TTC549 (cell line): Measurements from ENCODE around the gene OGN.

ENCODE experiments used
- FAIRE-seq: peaks from 2 replicates; lab custom pipeline; 2012; peaks lifted over from hg19 to GRCh38; lab: Jason Lieb, UNC

OGN gene

GRCh38 chr9:92402826-92403745 is 1.3 kb downstream of the OGN start:
- FAIRE-seq, result no peak

GRCh38 chr9:92402360-92402759 is 2.0 kb downstream of the OGN start:
- no peak for FAIRE-seq

GRCh38 chr9:92397853-92398252 is 6.5 kb downstream of the OGN start:
- FAIRE-seq, result no peak

DNA sequence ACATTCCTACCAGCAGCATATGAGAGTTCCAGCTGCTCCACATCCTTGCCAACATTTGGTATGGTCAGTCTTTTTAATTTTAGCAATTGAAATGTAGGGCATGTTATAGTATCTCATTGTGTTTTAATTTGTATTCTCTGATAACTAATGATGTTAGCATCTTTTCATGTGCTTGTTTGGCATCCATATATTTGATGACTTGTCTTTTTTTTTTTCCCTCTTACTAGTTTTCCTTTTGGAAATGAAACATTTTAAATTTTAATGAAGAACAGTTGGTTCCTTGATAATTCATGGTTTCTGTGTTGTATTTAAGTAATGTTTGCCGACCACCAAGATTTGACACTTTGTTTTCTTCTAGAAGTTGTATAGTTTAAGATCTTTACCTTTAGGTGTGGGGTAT is 8.8 kb downstream of the OGN start:
- FAIRE-seq, result no peak

GRCh38 chr9:92393686-92394085 is 10.7 kb downstream of the OGN start:
- no peak for FAIRE-seq

- no peak for FAIRE-seq
These were observed 11.7 kb downstream of the OGN start for GRCh38 chr9:92392690-92393089.

GRCh38 chr9:92385953-92386352 is 18.4 kb downstream of the OGN start:
- no peak for FAIRE-seq

DNA sequence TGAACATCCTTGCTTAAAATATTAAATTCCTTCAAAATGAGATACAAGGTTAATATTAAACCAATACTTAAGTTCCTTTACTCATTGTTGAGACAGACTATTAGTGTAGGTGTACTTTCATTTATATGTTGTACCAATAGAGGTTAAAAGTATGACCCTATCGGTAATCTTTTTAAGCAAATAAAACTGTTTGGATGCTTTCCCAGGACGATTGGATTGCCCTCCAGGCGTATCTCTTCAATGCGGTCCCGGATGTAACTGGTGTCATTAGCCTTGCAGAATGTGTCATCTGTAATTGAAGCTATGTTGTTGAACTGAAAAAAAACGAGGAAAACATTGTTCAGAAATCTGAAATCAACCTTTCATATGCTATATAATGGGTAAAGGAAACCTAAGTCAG is 18.9 kb downstream of the OGN start:
- no peak for FAIRE-seq

- FAIRE-seq, result no peak
These were observed 19.4 kb downstream of the OGN start for GRCh38 chr9:92385001-92385400.

- no peak for FAIRE-seq
These were observed 20.0 kb downstream of the OGN start for GRCh38 chr9:92384375-92384774.

DNA sequence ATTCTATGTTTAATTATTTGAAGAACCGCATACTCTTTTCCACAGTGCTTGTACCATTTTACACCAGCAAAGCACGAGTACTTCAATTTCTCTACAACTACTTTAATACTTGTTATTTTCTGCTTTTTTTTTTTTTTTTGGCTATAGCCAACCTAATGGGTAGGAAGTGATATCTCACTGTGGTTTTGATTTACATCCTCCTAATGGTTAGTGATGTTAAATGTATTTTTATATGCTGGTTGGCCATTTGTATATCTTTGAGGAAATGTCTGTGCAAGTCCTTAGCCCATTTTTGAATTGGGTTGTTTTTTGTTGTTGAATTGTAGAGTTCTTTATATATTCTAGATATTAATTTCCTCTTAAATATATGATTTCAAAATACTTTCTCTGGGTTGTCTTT is 22.6 kb downstream of the OGN start:
- FAIRE-seq, result no peak

DNA sequence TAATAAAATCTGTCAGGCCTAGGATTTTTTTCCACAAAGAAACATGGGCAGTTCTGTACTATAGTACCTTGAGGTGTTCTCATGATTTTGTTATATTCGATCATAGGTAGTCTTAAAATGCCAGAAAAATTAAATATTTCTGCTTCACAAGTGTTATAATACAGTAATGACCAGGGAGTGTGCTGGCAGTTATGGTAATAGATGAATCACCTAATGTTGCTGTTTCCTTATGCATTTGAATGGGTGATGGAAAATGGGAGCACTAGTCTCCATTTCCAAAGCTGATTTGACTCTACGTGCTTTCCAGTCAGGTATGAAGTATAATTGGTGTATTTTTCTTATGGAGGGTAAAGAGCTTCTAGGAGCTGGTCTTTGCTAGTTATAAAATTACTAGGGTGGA is 23.8 kb downstream of the OGN start:
- no peak for FAIRE-seq

GRCh38 chr9:92378865-92379560 is 25.4 kb downstream of the OGN start:
- no peak for FAIRE-seq

GRCh38 chr9:92377876-92378275 is 26.5 kb downstream of the OGN start:
- FAIRE-seq, result no peak

GRCh38 chr9:92373167-92373566 is 31.2 kb downstream of the OGN start:
- FAIRE-seq, result no peak

DNA sequence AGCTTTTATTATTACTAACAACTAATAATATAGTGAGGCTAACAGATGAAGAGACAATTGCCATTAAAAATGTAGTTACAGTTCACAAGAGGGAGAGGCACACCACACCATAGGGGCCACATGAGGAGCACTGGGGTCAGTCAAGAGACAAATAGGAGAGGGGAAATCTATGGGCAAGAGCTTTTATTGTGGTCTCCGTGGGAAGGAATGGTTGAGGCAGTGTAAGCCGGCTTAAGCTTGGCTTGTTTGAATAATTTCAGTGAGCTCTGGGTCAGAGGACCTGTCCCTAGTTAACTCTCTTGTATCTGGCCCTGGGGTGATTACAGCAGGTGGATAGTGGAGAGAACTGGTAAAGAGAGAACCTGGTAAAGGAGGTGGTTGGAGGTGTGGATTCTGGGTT is 35.3 kb downstream of the OGN start:
- no peak for FAIRE-seq

DNA sequence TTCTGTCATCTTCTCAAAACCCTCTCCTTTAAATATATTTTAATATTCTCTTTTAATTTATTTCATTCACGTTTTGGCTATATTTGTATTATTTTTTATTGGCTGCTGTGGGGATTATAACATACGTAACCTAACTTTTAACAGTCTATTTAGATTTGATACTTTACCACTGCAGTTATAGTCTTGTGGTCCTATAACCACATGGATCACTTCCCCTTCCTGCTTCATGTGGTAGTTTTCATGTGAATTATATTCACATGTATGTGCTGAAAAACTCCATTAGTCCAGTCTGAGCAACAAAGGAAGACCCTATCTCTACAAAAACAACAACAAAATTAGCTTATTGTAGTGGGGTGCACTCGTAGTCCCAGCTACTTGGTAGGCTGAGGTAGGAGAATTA is 44.3 kb downstream of the OGN start:
- FAIRE-seq, result no peak

DNA sequence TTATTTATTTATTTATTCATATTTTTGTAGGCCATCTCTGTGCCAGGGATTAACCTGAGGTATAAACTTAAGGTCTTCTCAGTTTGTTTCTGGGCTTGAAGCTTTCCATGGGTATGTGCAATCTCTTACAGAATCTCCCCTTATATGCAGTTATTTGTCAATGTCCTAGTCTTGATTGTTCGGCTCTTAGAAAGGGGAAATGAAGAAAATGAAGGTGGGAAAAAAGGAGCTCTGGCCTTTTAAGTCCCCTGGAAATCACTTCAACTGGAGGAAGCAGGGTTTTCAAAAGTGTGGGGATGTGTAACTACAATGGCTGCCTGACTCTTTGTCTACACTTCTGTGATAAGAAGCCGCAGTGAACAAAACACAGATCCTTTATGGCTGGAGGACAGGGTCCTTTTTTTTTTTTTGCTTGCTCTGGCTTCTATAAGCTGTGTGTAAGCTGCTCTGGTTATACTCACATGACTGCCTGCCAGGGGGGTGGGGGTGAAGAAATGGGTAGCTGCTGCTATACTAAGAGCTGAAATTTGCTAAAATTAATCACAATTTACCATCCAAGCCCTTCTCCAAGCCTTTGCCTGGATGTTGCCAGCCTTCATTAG is 44.9 kb downstream of the OGN start:
- FAIRE-seq, result no peak

DNA sequence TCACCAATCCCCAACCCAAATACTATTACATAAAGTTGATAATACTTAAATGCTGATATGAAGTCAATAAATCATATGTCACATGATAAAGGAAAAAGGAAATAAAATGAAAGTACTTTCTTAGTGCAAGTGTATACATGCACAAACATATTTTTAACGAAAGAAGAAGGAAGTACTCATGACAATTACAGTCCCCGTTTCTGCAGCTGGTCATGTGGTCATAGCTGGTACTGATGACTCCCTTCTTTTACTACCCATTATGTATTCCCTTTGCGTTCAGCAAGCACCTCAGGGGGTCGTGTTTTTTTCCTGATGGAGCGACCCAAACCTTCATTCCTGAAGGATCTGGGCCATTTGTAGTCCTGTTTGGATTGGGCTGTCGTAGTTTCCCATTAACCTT is 51.3 kb downstream of the OGN start:
- no peak for FAIRE-seq

- FAIRE-seq, result no peak
These were observed 53.6 kb downstream of the OGN start for GRCh38 chr9:92350740-92351133.

DNA sequence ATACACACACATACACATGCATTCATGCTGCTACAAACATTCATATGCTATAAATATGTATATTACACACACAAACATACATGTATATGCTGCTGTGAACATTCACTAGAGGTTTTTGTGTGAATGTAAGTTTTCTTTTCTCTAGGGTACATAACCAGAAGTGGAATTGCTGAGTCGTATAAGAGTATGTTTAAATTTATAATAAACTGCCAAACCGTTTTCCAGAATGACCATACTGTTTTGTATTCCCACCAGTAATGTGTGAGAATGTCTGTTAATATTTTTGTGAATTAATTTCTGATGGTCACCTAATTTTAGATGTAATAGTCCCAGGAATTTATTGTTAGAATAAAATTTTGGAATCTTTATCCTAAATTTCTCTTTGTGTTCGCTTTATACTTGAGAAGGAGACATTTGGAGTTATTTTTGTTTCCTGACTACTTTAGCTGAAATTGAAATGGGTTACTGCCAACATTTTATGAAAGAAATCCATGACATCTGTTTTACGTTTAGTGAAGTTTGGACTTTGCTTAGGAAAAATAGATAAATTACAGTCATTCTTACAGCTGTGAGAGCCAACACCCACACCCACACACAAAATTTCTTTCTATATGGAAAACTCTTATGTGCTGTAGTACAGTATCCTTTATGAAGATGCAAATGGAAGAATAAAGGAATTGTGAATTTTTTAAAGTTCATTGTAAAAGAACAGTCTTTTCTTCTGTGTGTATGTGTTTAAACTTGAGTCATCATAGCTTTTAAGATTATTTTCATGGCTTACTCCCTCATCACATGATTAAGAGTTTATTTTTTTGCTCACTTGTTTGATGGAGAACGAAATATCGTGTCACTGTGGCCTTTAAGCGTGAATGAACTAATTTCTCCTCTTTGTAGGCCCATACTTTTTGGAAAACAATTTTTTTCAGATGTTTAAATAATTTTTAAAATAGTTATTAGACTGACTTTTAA is 54.3 kb downstream of the OGN start:
- FAIRE-seq, result no peak

DNA sequence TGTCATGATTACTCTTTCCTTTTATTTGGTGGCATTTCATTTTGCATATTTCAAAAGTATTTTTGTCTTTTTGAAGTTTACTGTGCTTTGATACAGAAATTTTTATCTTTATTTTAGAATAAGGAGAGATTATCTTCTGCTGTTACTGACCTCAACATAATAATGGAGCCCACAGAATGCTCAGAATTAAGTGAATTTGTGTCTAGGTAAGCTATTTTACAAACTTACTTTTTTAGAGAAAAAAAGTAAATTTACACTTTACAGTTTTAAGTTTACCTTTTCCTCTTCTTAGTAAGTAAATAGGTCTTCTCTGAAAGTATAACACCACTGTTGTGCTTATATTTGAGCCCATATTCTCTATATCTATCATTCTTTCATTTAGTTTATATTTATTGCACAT is 58.8 kb downstream of the OGN start:
- no peak for FAIRE-seq
